ENCODE results near the gene EBF4. TPM values are rescaled to one million over a fixed set of nuclear protein-coding genes. Genes with fewer than 3 reads are reported as not detected.

Gene EBF4
- total and polyA plus RNA-seq, 10 of the 15 experiments (the other 5 are each of a cell fraction or from before 2014, with no cell fraction given): 0.13 TPM; not detected in 9

DNA sequence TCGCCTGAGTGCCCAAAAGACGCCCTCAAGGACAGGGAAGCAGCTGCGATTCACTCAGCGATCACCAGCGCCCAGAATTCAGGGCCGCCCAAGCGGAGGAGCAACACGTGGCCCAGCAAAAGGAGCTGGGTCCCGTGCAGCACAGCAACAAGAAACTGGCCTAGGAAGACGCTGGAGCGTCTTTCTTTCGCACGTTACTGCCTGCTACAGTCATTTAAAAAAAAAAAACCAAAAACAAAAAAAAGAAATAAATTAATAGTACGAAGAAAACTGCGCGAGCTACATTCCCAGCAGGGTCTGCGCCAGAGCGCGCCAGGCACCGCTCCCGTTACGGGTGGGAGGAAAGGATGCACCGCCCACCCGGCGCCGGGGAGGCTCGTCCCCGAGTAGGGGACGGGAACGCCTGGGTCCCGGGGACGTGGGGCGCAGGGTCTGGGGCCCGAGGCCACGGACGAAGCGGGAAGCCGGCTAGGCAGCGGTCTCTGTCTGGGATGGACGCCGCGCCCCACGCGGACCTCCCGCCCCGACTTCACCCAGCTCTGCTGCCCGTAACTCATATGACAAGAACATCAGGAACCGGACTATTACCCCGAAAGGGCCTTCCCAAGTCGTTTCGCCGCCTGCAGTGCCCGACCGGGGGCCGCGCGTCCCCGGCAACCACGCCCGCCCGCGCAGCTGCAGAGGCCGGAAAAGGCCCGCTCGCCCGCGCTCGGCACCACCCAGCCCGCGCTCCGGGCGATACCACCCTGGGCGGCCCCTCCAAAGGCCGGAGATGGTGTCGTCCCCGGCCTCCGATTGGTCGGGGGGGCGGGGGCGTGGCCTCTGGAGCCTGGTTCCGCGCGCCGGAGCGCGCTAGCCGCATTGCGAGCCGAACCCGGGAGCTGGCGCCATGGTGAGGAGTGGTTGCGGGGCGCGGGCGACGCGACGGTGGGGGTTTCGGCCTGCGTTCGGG is 40.5 kb upstream of the EBF4 start, which contains the start of gene NOP56 (continued):
- 0 out of 2 replicates have a peak, but pooled peaks have one; percentile 42 for TF ChIP-seq HDGF (IDR thresholded peaks at IDR 0.05)
- TF ChIP-seq, protein P1, sequence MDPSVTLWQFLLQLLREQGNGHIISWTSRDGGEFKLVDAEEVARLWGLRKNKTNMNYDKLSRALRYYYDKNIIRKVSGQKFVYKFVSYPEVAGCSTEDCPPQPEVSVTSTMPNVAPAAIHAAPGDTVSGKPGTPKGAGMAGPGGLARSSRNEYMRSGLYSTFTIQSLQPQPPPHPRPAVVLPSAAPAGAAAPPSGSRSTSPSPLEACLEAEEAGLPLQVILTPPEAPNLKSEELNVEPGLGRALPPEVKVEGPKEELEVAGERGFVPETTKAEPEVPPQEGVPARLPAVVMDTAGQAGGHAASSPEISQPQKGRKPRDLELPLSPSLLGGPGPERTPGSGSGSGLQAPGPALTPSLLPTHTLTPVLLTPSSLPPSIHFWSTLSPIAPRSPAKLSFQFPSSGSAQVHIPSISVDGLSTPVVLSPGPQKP (IDR thresholded peaks at IDR 0.05; ENCODE audit: low read depth, low read length): peak; percentile 50; the same call in 1 of the 2 replicates
- TF ChIP-seq ZNF384 (IDR thresholded peaks at IDR 0.05; ENCODE audit: borderline replicate concordance, low read depth, low read length): no peak
- TF ChIP-seq, protein P2, sequence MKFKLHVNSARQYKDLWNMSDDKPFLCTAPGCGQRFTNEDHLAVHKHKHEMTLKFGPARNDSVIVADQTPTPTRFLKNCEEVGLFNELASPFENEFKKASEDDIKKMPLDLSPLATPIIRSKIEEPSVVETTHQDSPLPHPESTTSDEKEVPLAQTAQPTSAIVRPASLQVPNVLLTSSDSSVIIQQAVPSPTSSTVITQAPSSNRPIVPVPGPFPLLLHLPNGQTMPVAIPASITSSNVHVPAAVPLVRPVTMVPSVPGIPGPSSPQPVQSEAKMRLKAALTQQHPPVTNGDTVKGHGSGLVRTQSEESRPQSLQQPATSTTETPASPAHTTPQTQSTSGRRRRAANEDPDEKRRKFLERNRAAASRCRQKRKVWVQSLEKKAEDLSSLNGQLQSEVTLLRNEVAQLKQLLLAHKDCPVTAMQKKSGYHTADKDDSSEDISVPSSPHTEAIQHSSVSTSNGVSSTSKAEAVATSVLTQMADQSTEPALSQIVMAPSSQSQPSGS (IDR thresholded peaks at IDR 0.05; ENCODE audit: low read length): no peak
- TF ChIP-seq, protein P3, sequence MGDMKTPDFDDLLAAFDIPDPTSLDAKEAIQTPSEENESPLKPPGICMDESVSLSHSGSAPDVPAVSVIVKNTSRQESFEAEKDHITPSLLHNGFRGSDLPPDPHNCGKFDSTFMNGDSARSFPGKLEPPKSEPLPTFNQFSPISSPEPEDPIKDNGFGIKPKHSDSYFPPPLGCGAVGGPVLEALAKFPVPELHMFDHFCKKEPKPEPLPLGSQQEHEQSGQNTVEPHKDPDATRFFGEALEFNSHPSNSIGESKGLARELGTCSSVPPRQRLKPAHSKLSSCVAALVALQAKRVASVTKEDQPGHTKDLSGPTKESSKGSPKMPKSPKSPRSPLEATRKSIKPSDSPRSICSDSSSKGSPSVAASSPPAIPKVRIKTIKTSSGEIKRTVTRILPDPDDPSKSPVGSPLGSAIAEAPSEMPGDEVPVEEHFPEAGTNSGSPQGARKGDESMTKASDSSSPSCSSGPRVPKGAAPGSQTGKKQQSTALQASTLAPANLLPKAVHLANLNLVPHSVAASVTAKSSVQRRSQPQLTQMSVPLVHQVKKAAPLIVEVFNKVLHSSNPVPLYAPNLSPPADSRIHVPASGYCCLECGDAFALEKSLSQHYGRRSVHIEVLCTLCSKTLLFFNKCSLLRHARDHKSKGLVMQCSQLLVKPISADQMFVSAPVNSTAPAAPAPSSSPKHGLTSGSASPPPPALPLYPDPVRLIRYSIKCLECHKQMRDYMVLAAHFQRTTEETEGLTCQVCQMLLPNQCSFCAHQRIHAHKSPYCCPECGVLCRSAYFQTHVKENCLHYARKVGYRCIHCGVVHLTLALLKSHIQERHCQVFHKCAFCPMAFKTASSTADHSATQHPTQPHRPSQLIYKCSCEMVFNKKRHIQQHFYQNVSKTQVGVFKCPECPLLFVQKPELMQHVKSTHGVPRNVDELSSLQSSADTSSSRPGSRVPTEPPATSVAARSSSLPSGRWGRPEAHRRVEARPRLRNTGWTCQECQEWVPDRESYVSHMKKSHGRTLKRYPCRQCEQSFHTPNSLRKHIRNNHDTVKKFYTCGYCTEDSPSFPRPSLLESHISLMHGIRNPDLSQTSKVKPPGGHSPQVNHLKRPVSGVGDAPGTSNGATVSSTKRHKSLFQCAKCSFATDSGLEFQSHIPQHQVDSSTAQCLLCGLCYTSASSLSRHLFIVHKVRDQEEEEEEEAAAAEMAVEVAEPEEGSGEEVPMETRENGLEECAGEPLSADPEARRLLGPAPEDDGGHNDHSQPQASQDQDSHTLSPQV (IDR thresholded peaks at IDR 0.05): no peak
- TF ChIP-seq STAT1 (conservative IDR thresholded peaks at IDR 0.05): no peak
- TF ChIP-seq NR2C2 (IDR thresholded peaks at IDR 0.05; ENCODE audit: borderline replicate concordance, control insufficient read depth, insufficient read length, low read depth): no peak
- TF ChIP-seq BCL11A (IDR thresholded peaks at IDR 0.05; ENCODE audit: low read depth, low read length): no peak
- TF ChIP-seq ZSCAN29 (IDR thresholded peaks at IDR 0.05): no peak
- peak; percentile 98 for TF ChIP-seq CHD1 (IDR thresholded peaks at IDR 0.05; ENCODE audit: low read depth, low read length)
- TF ChIP-seq IKZF2 (IDR thresholded peaks at IDR 0.05): peak in 1 of 2 experiments; percentile 27; a peak in 1 of 4 replicates
- no peak for TF ChIP-seq E2F8 (IDR thresholded peaks at IDR 0.05; ENCODE audit: low read depth, partially characterized antibody)
- TF ChIP-seq, protein P4, sequence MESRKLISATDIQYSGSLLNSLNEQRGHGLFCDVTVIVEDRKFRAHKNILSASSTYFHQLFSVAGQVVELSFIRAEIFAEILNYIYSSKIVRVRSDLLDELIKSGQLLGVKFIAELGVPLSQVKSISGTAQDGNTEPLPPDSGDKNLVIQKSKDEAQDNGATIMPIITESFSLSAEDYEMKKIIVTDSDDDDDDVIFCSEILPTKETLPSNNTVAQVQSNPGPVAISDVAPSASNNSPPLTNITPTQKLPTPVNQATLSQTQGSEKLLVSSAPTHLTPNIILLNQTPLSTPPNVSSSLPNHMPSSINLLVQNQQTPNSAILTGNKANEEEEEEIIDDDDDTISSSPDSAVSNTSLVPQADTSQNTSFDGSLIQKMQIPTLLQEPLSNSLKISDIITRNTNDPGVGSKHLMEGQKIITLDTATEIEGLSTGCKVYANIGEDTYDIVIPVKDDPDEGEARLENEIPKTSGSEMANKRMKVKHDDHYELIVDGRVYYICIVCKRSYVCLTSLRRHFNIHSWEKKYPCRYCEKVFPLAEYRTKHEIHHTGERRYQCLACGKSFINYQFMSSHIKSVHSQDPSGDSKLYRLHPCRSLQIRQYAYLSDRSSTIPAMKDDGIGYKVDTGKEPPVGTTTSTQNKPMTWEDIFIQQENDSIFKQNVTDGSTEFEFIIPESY (IDR thresholded peaks at IDR 0.05): no peak

Data from GM12878 (cell line).